DND-41 (cell line): Measurements from ENCODE around the gene C16orf74.

Experiments used
- ATAC-seq: fragments of 200-7000 bp; cut with Tn5 transposase; 3 replicates; pipeline ENCODE4 v1.9.1; 2021; ENCODE audit warnings: low read depth; ENCODE audit not compliant: insufficient read depth
- DNase-seq: peaks from one replicate; pipeline ENCODE4 v3.0.0-alpha.2; 2020
- H2AFZ ChIP-seq: 2 replicates; pipeline ENCODE4 v1.6.0; 2012; ENCODE audit warnings: low read depth, low read length
- H3K27ac ChIP-seq: 2 replicates; pipeline ENCODE4 v1.5.1; 2012; ENCODE audit warnings: low read length, inconsistent platforms
- H3K27me3 ChIP-seq: fragments of 200-600 bp; sonication (generic); 2 replicates; pipeline ENCODE4 v1.6.0; 2012; ENCODE audit warnings: low read length, mild to moderate bottlenecking, inconsistent platforms; ENCODE audit not compliant: insufficient read depth, poor library complexity
- H3K36me3 ChIP-seq: 2 replicates; pipeline ENCODE4 v1.5.1; 2012; ENCODE audit warnings: low read length, inconsistent platforms; ENCODE audit not compliant: insufficient read depth
- H3K4me1 ChIP-seq: 2 replicates; pipeline ENCODE4 v1.5.1; 2012; ENCODE audit warnings: mild to moderate bottlenecking, low read length; ENCODE audit not compliant: insufficient read depth
- H3K4me2 ChIP-seq: 2 replicates; pipeline ENCODE4 v1.6.0; 2012; ENCODE audit warnings: mild to moderate bottlenecking, moderate library complexity, low read length, inconsistent platforms; ENCODE audit not compliant: insufficient read depth
- H3K4me3 ChIP-seq, 2 experiments: fragments of 200-600 bp in 1 of 2; shearing (Covaris generic) in 1 of 2; 2 replicates each; pipeline ENCODE4 v1.5.1; 2012 to 2016; ENCODE audit warnings: inconsistent platforms in 2 of 2, low read length in 2 of 2, mild to moderate bottlenecking in 2 of 2, low read depth in 1 of 2, moderate library complexity in 1 of 2
- H3K79me2 ChIP-seq: 2 replicates; pipeline ENCODE4 v1.6.0; 2012; ENCODE audit warnings: low read length, inconsistent platforms; ENCODE audit not compliant: insufficient read depth
- H3K9ac ChIP-seq: 2 replicates; pipeline ENCODE4 v1.6.0; 2012; ENCODE audit warnings: low read depth, mild to moderate bottlenecking, inconsistent platforms, low read length, moderate library complexity
- H3K9me3 ChIP-seq: 2 replicates; pipeline ENCODE4 v1.5.1; 2012; ENCODE audit warnings: low read length, moderate library complexity, mild to moderate bottlenecking, inconsistent platforms; ENCODE audit not compliant: insufficient read depth, severe bottlenecking
- H4K20me1 ChIP-seq: 2 replicates; pipeline ENCODE4 v1.6.0; 2012; ENCODE audit warnings: low read length; ENCODE audit not compliant: insufficient read depth
- EZH2 ChIP-seq: IDR thresholded peaks from 3 replicates; pipeline ENCODE4 v1.6.1; 2012; ENCODE audit warnings: borderline replicate concordance, low read depth, mild to moderate bottlenecking, moderate library complexity, low read length, inconsistent platforms; ENCODE audit not compliant: severe bottlenecking
- TF ChIP-seq, protein P1 (sequence below): IDR thresholded peaks from 2 replicates; pipeline ENCODE4 v1.5.1; 2012; ENCODE audit warnings: borderline replicate concordance, low read length, moderate library complexity, mild to moderate bottlenecking; ENCODE audit not compliant: poor library complexity, severe bottlenecking; ENCODE audit errors: extremely low read depth

C16orf74 gene

DNA sequence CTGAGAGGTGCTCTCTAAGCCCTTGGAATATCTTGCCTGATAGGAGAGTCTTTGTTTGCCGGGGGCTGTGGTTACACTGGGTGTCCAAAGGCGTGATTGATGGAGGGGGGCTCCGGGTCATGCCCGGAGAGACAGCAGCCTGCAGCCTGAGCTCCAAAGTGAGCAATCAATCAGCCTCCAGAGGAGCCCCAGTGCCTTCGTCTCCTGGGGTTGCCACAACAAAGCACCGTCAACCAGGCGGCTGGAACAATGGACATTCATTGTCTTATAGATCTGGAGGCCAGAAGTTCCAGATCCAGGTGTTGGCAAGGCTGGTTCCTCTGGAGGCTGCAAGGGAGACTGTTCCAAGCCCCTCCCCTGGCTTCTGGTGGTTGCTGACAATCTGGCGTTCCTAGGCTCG, 38.1 kb downstream of the C16orf74 start:
- H3K27ac ChIP-seq: no peak overlapping the region
- no peaks in the 10 kb centered on the region for H3K79me2 ChIP-seq
- no peak overlapping the region for H3K4me3 ChIP-seq
- ATAC-seq (no peak), DNase-seq (no peak)
- H3K9me3 ChIP-seq: peaks cover 5% of the 10 kb centered on the region
- H3K27me3 ChIP-seq: peaks cover 24% of the 10 kb centered on the region
- no peak for TF ChIP-seq EZH2
- TF ChIP-seq, protein P1, sequence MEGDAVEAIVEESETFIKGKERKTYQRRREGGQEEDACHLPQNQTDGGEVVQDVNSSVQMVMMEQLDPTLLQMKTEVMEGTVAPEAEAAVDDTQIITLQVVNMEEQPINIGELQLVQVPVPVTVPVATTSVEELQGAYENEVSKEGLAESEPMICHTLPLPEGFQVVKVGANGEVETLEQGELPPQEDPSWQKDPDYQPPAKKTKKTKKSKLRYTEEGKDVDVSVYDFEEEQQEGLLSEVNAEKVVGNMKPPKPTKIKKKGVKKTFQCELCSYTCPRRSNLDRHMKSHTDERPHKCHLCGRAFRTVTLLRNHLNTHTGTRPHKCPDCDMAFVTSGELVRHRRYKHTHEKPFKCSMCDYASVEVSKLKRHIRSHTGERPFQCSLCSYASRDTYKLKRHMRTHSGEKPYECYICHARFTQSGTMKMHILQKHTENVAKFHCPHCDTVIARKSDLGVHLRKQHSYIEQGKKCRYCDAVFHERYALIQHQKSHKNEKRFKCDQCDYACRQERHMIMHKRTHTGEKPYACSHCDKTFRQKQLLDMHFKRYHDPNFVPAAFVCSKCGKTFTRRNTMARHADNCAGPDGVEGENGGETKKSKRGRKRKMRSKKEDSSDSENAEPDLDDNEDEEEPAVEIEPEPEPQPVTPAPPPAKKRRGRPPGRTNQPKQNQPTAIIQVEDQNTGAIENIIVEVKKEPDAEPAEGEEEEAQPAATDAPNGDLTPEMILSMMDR: no peak
- peaks cover 11% of the 10 kb centered on the region; the same call in 1 of the 2 replicates for H4K20me1 ChIP-seq
- no peaks in the 10 kb centered on the region for H3K4me1 ChIP-seq
- no peaks in the 10 kb centered on the region for H3K36me3 ChIP-seq
- no peak overlapping the region for H3K9ac ChIP-seq
- no peak overlapping the region for H2AFZ ChIP-seq
- H3K4me2 ChIP-seq: no peak overlapping the region

DNA sequence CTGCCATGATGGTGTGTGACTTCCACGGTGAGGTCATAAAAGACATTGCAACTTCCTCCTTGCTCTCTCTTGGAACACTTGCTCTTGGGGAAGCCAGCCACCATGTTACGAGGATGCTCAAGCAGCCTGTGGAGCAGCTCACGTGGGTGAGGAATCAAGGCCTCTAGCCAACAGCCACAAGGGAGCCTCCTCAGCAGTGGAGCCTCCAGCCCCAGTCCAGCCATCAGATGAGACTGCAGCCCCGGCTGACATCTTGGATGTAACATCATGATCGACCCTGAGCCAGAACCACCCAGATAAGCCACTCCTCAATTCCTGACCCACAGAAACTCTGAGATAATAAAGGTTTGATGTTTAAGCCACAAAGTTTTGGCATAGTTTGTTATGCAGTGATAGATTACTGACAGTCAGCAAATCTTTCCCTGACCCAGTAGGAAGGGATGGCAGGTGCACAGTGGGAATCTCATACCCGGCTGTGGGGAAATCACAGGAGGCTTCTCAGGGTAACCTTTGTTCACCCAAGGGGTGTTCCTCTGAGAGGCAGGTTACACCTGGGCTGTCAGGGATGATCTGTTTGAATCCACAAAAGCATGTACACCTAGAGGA, 38.8 kb downstream of the C16orf74 start:
- ATAC-seq: no peak
- no peak for DNase-seq
- Histone ChIP-seq H3K79me2 (no peaks in the 10 kb centered on the region), H3K27me3 (peaks cover 20% of the 10 kb centered on the region), H4K20me1 (peaks cover 5% of the 10 kb centered on the region; the same call in 1 of the 2 replicates), H3K9me3 (peaks cover 5% of the 10 kb centered on the region), H3K27ac (no peak overlapping the region), H2AFZ (no peak overlapping the region), H3K9ac (no peak overlapping the region), H3K4me3 (no peak overlapping the region), H3K4me2 (no peak overlapping the region), H3K36me3 (no peaks in the 10 kb centered on the region), H3K4me1 (no peaks in the 10 kb centered on the region)
- TF ChIP-seq, protein P1: no peak
- TF ChIP-seq EZH2: no peak

DNA sequence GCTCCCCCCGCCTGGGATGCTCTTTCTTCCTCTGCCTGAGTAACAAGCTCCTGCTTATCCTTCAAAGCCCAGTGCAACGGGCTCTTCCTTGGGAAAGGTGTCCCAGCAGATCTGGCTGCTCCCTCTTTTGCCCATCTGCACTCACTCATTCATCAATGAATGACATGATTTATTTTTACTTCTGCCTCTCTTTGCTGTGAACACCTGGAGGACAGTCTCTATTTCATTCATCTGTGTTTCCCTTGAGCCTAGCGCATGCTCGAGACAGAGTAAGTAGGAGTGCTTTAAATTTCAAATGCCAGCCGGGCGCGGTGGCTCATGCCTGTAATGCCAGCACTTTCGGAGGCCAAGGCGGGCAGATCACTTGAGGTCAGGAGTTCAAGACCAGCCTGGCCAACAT, 40.2 kb downstream of the C16orf74 start:
- Histone ChIP-seq H3K4me2 (no peak overlapping the region), H3K4me1 (no peaks in the 10 kb centered on the region), H3K36me3 (no peaks in the 10 kb centered on the region), H3K27ac (no peak overlapping the region), H3K9me3 (peaks cover 5% of the 10 kb centered on the region), H4K20me1 (no peaks in the 10 kb centered on the region), H3K4me3 (no peak overlapping the region), H3K9ac (no peak overlapping the region), H3K27me3 (peaks cover 7% of the 10 kb centered on the region), H2AFZ (no peak overlapping the region), H3K79me2 (no peaks in the 10 kb centered on the region)
- ATAC-seq: no peak
- no peak for DNase-seq
- TF ChIP-seq, protein P1: no peak
- TF ChIP-seq EZH2: no peak
